Femur (tissue), 1 donor: Measurements from ENCODE around the gene DCHS1.
"Not testable (repeated sequence)": the region's sequence is repeated elsewhere in the genome, so short reads cannot be mapped to it uniquely, and the experiment has no call there.

ENCODE experiments used
- DNase-seq: peaks from one replicate; pipeline ENCODE4 v3.0.0-alpha.2; 2017

The DCHS1 gene, protein sequence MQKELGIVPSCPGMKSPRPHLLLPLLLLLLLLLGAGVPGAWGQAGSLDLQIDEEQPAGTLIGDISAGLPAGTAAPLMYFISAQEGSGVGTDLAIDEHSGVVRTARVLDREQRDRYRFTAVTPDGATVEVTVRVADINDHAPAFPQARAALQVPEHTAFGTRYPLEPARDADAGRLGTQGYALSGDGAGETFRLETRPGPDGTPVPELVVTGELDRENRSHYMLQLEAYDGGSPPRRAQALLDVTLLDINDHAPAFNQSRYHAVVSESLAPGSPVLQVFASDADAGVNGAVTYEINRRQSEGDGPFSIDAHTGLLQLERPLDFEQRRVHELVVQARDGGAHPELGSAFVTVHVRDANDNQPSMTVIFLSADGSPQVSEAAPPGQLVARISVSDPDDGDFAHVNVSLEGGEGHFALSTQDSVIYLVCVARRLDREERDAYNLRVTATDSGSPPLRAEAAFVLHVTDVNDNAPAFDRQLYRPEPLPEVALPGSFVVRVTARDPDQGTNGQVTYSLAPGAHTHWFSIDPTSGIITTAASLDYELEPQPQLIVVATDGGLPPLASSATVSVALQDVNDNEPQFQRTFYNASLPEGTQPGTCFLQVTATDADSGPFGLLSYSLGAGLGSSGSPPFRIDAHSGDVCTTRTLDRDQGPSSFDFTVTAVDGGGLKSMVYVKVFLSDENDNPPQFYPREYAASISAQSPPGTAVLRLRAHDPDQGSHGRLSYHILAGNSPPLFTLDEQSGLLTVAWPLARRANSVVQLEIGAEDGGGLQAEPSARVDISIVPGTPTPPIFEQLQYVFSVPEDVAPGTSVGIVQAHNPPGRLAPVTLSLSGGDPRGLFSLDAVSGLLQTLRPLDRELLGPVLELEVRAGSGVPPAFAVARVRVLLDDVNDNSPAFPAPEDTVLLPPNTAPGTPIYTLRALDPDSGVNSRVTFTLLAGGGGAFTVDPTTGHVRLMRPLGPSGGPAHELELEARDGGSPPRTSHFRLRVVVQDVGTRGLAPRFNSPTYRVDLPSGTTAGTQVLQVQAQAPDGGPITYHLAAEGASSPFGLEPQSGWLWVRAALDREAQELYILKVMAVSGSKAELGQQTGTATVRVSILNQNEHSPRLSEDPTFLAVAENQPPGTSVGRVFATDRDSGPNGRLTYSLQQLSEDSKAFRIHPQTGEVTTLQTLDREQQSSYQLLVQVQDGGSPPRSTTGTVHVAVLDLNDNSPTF (N-terminal part only)

DNA sequence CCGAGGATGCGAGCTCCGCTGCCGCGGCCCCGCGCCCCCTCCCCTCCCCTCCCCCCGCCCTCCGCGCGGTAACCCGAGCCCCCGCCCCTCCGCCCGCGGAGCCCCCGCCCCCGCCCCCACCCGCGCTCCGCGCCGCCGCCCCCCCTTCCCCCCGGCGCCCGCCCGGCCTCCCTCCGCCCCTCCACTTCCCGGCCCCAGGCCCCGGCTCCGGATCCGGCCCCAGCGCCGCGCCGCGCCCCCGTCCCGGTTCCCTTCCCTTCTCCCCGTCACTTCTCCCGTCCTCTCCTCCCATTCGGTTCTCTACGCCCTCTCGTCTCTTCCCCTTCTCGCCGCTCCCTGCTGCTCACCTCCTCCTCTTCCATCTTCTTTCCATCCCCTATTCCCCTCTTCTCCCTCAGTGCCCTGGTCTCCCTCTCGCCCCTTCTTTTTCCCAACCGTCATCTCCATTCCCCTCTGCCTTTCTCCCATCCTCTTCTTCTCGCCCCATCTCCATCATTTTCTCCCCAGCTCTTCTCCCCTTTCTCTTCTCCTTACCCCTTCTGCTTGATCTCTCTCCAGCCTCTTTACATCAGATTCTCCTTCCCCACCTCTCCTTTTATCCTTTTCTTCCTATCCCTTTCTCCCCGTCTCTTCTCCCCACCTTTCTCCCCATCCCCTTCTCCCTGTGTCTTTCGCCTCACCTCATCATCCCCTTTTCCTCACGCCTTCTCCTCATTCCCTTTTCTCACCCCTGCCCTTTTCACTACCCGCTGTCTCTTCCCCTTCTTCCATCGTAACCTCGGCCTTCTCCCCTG is at the start of gene DCHS1:
TSS of gene DCHS1 (minus strand) at position 20 of the 794 bp plus-strand sequence. CDS start 14,196 bp downstream, outside the sequence.
- peak; percentile 80 for DNase-seq

DNA sequence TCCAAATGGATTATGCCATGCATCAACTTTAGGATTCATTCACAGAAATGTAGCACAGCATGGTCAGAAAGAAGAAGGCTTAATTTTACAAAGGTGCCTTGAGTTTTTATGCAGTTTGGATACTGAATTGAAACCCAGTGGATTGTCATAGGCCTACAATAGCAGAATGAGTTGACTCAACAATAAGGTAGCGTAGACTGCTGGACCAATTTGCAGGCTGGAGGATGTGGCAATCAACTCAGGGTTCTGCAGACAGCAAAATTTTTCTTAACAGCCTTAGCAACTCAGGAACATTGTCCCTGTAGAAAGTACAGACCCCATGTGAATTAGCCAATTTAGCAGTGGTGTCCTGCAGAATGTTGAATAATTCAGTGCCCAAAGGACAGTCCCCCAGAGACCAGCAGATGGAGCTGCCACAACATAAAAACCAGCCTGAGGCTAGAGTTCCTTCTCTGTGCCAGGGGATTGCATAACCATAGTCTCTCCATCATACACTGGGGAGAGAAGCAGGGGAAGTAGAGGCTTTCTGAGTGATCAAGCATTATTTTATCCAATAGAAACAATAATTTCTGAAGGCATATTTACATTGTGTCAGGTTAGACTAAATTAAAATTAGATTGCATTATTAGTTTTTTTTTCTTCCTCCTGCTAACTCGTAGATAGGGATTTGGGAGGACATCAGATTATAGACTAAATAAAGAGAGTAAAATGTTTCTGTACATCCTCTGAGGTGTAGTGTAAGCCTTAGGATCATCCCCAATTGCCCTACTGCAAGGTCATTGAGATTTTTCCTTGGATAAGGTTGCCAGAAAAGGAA is 47.8 kb upstream of the DCHS1 start:
- DNase-seq, result peak; percentile 33

DNA sequence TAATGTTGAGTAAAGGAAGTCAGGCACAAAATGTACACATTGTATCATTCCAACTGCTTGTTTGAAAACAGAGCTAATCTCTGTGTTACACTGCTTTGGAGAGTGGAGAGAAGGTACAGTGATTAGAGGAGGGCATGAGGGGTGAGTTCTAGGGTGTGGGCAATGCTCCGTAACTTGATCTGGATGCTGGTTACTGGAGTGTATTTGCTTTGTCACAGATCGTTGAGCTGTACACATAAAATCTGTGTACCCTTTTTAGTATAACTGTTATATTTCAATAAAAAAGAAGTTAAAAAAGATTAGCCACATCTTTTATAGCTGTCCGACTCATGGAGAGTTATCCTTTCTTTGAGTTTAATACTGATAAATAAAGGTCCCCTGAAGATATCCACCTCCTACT is 46.3 kb upstream of the DCHS1 start:
- DNase-seq, result not testable (repeated sequence)

DNA sequence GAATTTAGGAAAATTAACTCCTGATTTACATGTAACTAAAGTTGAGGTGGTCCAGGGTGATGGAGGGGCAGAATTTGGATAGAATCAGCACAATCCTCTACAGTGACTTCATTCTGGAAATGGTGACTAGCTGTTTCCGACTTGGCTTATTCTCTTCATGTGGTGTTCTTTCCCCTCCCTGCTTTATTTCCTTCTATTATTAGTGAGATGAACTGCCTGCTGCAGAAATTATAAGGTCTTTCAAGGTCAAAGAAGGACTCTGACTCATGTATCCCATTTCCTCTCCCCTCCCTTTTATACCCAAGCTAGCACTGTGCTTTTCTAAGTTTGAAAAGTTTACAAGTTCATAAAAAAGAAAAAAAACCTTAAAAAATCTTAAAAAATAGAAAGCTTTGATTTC is 39.8 kb upstream of the DCHS1 start:
- DNase-seq, result no peak

DNA sequence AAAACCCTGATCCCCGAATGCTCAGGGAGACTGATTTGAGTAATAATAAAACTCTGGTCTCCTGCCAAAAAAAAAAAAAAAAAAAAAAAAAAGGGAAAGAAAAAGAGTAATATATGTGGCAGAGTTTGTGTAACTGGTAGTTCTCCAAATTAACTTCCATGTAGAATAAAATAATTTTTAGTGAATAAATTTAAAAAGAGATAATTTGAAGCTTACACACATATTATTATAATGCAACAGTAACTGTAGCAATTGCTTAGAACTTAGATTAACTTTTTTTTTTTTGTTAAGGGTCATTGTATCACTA is 38.6 kb upstream of the DCHS1 start:
- DNase-seq, result no peak

DNA sequence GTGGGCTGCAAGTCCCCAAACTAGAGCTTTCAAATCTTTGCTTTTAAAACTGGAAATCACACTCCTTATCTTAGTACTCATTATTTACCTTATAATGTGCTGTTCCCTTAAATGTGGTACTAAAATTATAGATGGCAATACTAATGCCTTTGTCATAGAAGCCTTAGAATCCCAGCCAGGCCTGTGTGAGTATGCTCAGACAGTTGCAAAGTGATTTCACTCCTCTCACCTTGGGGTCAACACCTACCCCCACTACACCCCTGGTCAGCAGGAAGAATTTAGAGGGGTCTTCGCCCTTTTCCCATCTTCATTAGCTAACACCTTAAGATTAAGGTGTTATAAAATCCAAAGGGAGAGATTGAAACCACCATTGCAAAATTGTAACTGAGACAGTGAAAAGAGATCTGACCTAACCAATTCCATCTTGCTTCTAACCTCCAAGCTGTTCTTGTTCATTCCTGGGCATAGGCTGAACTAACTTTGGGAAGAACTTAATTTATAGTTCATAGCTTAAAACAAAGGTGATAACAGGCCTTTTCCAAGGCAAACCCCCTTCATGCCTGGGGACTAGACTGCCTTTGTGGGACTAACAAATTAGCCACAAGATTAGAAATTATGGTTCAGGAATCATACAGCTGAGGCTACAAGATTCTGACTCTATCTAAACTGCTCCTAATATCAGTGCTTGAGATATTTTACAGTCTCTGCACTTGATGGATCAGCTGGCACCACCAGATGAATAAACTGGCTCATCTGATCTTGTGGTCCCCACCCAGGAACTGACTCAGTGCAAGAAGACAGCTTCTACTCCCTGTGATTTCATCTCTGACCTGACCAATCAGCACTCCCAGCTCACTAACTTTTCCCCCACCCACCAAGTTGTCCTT is 38.0 kb upstream of the DCHS1 start:
- no peak for DNase-seq

DNA sequence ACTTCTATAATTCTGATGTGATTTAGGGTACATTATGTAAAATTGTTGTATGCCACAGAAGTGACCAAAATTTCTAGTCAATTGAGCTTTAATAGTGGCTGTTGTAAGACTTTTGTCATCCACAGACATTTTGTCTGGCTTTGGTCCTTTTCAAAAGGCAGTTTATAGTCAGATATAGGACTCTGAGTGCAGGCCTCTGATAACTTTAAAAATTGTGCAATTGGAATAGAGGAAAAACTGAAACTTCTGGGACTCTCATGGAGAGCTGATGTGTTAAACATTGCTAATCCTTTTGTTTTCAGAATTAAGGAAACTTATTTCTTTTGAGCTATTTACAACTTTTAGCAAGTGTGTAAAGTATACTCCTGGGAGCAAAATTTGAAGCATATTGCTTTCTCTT is 36.5 kb upstream of the DCHS1 start:
- DNase-seq, result no peak

DNA sequence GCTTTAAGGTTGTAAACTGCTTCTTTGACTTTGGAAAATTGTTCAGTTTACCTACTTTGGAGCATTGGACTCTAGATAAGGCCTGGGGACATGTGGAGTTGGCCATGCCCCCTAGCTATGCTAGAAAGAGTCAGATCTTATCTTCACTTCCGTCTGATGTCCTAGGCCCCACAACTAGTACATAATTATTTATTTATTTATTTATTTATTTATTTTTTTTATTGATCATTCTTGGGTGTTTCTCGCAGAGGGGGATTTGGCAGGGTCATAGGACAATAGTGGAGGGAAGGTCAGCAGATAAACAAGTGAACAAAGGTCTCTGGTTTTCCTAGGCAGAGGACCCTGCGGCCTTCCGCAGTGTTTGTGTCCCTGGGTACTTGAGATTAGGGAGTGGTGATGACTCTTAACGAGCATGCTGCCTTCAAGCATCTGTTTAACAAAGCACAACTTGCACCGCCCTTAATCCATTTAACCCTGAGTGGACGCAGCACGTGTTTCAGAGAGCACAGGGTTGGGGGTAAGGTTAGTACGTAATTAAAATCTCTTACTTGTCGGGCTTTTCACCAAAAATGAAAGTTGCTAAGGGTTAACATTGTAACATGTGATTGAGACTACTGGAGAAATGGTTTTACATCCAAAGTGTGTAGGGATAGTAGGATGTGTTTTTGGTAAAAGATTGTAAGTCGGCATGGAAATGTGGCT is 35.0 kb upstream of the DCHS1 start:
- DNase-seq, result not testable (repeated sequence)

DNA sequence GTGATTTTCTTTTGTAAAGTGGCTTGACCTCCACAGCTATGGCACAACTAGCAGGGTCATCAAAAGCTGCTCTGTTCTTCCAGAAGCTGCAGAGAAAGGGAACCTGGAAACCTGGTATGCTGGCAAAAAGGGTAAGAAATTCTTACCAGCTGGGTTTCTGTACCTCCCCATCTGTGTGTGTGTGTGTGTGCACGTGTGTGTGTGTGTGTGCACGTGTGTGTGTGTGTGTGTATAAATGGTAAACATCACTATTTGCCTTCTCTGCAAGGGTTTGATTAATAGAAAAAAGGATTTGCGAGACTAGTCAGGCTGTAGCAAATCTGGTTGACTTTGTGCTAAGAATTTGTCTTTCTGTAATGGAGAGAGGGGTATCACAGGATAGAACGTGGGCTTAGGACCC is 32.3 kb upstream of the DCHS1 start:
- DNase-seq, result no peak

DNA sequence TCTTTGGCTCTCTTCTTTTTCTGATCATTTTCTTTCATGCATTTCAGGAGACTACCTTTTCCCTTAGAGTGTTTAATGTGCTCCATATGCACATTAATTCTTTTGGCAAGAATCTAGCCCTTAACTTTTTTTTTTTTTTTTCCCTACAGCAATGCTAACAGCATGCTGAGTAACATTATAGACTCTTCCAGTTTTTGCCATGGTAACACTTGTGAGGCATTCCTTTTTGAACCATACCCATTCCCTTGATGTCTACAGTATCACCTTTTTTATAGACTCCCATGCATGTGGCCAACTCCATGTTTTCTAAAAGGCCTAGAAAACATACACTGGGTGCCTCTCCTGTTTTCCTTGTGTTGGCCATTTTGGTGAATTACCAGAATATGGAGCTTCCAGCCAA is 30.4 kb upstream of the DCHS1 start:
- DNase-seq, result no peak

DNA sequence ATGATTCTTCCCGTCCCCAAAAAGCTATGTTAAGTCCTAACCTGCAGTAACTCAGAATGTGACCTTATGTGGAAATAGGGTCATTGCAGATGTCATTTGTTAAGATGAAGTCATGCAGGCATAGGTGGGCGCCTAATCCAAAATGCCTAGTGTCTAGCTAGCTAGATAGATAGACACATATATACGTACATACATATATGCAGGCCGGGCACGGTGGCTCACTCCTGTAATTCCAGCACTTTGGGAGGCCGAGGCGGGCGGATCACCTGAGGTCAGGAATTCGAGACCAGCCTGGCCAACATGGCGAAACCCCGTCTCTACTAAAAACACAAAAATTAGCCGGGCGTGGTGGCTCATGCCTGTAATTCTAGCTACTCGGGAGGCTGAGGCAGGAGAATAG is 28.5 kb upstream of the DCHS1 start:
- not testable (repeated sequence) for DNase-seq

DNA sequence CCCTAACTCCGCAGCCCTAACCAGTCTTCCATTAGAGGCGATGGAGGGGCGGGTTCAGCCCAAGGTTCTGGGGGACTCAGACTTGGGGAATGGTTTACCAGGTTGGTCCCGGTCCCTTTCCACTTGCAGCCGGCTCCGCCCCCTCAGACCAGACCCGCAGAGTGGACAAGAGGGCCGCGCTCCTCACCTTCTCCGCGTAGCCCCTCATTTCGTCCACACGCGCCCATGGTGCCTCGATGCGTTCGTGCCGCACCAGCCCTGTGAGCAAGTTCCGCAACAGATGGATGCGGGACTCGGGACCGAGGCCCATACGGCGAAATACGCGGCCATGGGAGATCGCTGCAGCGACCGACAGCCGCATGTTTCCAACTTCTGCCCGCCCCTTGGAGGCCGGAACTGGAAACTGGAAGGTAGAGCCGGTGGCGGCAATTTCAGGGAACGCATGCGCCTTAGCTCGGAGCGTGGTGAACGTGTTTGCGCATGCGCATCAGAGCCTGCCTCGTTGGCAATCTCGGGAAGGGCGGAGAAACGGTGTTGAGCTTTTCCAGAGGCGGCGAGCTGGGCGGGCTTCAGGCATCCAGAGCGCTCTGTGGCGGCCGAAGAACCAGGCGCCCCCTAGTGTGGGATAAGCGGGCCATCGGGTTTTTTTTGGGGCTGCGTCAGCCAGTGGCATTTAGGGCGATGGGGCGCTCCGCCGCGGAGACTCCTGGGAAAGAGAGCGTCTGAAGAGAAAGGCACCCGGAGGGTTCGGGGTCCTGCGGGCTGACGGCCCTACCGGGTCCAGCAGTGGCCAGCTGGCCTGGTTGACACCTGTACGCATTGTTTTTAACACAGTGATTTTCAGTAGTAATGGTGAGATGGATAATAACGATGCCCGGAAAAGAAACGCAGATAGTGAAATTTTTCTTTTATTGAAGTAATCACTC is 27.6 kb upstream of the DCHS1 start, which contains the start of gene MRPL17:
TSS of gene MRPL17 (minus strand) at position 405 of the 926 bp plus-strand sequence. CDS start at position 361, 44 bp downstream.
- peak; percentile 100 for DNase-seq

DNA sequence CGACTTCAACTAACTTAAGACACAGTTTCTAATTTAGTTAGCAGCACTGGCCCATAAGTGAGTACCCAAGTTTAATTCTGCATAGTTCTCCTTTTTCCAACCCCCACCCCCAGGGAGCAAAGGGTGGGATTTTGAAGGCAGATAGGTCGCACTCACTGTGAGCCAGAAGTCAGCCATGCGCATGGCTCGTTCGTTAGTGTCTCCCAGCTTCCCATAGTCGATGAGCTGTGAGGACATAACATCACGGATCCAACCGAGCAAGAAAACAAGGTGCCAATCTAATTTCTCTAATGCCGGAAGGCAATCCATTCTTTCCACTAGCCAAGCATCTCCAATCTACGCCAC is 27.0 kb upstream of the DCHS1 start:
- DNase-seq, result no peak

DNA sequence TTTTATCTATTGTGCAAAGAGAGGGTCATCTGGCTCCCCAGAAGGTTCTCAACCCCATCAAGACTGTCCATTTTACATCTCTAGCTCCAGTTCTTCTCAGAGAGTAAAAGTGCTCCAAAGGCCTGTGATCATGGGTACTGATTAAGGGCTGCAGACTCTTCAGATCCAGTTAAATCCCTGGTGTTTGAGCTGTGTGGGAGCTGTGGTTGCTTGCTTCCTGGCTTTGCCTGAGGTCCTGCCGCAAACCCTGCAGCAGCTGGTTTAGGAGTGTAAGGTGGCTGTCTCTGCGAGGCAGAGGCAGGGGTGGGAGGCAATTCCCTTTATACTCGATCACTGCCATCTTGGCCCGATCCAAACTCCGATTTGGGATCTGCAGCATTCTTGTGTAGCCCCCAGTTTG is 26.3 kb upstream of the DCHS1 start:
- peak; percentile 54 for DNase-seq

DNA sequence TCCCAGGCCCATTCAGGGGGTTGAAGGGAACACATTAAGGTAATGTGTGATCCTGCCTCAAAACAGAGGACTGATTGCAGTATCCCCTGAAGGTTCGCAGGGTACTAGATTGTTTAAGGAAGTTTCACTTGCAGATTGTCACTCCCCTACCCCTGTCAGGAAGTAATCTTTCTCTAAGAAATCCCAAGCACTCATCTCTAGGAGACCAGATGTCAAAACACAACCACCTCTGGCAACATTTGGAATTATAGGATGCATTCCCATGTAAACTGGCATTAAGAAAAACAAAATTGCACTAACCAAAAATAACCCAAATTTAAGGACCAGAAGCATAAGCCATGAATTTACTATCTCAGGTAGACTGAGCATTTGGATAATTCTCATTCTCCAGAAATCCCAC is 25.9 kb upstream of the DCHS1 start:
- DNase-seq, result no peak

DNA sequence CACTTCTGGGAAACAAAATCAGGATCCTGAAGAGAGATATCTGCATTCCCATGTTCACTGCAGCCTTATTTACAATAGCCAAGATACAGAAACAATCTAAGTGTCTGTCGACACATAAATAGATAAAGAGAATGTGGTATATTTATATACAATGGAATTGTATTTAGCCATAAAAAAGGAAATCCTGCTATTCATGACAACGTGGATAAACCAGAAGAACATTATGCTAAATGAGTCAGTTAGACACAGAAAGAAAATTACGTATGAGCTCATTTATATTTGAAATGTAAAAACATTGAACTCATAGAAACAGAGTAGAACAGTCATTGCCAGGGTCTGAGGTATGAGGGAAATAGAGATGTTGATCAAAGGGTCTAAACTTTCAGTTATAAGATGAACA is 21.4 kb upstream of the DCHS1 start:
- DNase-seq, result no peak

DNA sequence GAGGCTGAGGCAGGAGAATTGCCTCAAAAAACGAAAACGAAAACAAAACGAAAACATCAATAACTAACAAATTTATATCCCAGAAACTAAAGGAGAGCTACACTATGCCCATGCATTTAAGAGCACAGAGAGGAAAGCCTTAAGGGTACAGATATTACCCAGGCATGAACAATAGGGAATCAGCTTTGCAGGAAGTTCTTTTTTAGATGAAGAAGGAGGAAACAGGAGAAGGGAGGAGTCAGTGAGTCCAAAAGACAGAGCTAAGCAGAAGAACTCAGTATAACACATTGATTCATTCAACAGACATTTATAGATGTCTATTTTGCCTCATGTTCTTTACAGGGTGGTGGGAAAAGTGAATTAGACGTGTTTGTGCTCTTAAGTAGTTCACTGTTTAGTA is 19.3 kb upstream of the DCHS1 start:
- no peak for DNase-seq

DNA sequence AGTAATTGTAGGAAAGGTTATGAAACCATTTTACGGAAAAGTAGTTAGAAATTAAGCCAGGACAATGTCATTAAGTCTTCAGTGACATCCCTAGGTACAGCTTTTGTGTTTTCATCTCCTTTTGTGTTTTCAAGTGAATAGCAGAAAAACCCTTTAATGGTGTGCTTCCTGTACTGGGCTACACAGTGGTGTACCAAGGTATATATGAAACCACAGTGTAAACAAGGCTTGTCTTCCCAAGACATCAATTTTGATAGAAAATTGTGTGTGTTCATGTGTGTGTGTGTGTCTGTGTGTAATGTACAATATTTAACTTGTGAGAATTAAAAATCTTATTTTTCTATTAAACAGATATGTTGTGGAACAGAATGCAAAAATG is 18.6 kb upstream of the DCHS1 start:
- DNase-seq, result no peak
